ENCODE results near the gene PAH. TPM values are rescaled to one million over a fixed set of nuclear protein-coding genes. Genes with fewer than 3 reads are reported as not detected.

Gene PAH
- total and polyA plus RNA-seq, 10 of the 15 experiments (the other 5 are each of a cell fraction or from before 2014, with no cell fraction given) = 0.20 to 4.8 (median 0.55) TPM; not detected in 1

- WGBS (ENCODE audit: insufficient coverage, insufficient replicate concordance, low lambda C conversion rate, missing lambda C conversion rate) = under 1% methylated on average over 11 of the region's 11 CpGs
- ATAC-seq = peak; percentile 32
- Histone ChIP-seq H3K36me3 (ENCODE audit: control insufficient read depth in 2 of 2, insufficient read depth in 2 of 2, low read length in 1 of 2) (no peaks in the 10 kb centered on the region), H3K4me1 (ENCODE audit: control insufficient read depth, insufficient read depth, low read length) (peaks cover 8% of the 10 kb centered on the region), H3K27me3 (replicated peaks in 1 of 2; ENCODE audit: control insufficient read depth in 2 of 2, insufficient read depth in 2 of 2, low read length in 1 of 2) (no peaks in the 10 kb centered on the region; a peak in 1 of 4 replicates), H3K79me2 (ENCODE audit: control insufficient read depth, insufficient read depth, low read length) (no peaks in the 10 kb centered on the region), H3K4me2 (ENCODE audit: control insufficient read depth, insufficient read depth) (no peak overlapping the region), H4K20me1 (ENCODE audit: control insufficient read depth, insufficient read depth) (no peaks in the 10 kb centered on the region), H3K4me3 (no peak overlapping the region), H3K9me3 (replicated peaks; ENCODE audit: control insufficient read depth, insufficient read depth, low read length) (no peaks in the 10 kb centered on the region; the same call in 2 of the 3 replicates), H3K27ac (ENCODE audit: control insufficient read depth, insufficient read depth) (no peak overlapping the region), H3K9ac (ENCODE audit: control insufficient read depth, insufficient read depth, low read length) (no peak overlapping the region), H2AFZ (ENCODE audit: control insufficient read depth, low read depth, low read length) (0 out of 2 replicates have a peak overlapping the region, but pooled peaks have one; percentile 0)
- no peak for FAIRE-seq
- no peak for DNase-seq (ENCODE audit: low read depth, low spot score)
- RAD21 ChIA-PET (ENCODE audit: unreplicated experiment) = interaction anchor here (0.7 to 7.0 kb wide), 33 partner anchors 9 to 683 kb away, joined by 3 to 121 read pairs (median 5); partner anchors contain the start of genes C12orf42 and PAH
- BruUV-seq (replicated peaks) = no TSS peak
- intact Hi-C loops (cut with micrococcal nuclease; ENCODE audit: unreplicated experiment) = loop anchor here (1.0 to 5.0 kb wide), 6 partner anchors 166 to 683 kb away; no protein-coding TSS in a partner anchor
- SMC1A ChIA-PET (ENCODE audit: uncharacterized antibody, unreplicated experiment) = interaction anchor here (0.6 to 6.7 kb wide), 47 partner anchors 9 to 683 kb away, joined by 3 to 133 read pairs (median 4); partner anchors contain the start of gene C12orf42
- CTCF ChIA-PET = interaction anchor here (0.6 to 17.5 kb wide), 55 partner anchors 9 to 684 kb away, joined by 3 to 281 read pairs (median 5); partner anchors contain the start of genes C12orf42 and PAH
- POLR2A ChIA-PET = interaction anchor here (0.5 to 1.1 kb wide), 6 partner anchors 57 to 552 kb away, joined by 3 to 8 read pairs (median 3); no protein-coding TSS in a partner anchor
- in situ Hi-C loops (cut with MboI) = loop anchor here (5.0 kb wide), 2 partner anchors 553 to 598 kb away; no protein-coding TSS in a partner anchor
- TF ChIP-seq ATF7 (IDR thresholded peaks at IDR 0.05; ENCODE audit: low read depth) (peak; percentile 82), CTCF (IDR thresholded peaks at IDR 0.05 in 2 of 3, conservative IDR thresholded peaks at IDR 0.05 in 1 of 3; ENCODE audit: control insufficient read depth in 2 of 3, extremely low read depth in 1 of 3, insufficient read depth in 1 of 3, low read depth in 3 of 3, low read length in 3 of 3) (peak; percentile 88 to 94 (median 90)), BCL3 (IDR thresholded peaks at IDR 0.05; ENCODE audit: borderline replicate concordance, insufficient read depth, low read depth, low read length, poor library complexity, severe bottlenecking) (no peak), JUNB (IDR thresholded peaks at IDR 0.05) (no peak), SMC3 (IDR thresholded peaks at IDR 0.05; ENCODE audit: borderline replicate concordance, low read length) (peak; percentile 96), SMARCA5 (IDR thresholded peaks at IDR 0.05) (0 out of 2 replicates have a peak, but pooled peaks have one; percentile 43), SRF (IDR thresholded peaks at IDR 0.05; ENCODE audit: low read depth in 2 of 2, low read length in 2 of 2) (no peak), IKZF2 (IDR thresholded peaks at IDR 0.05) (peak; percentile 23 to 45; a peak in 2 of 4 replicates), WRNIP1 (IDR thresholded peaks at IDR 0.05; ENCODE audit: borderline replicate concordance, low read depth, low read length) (no peak), ZBTB11 (CRISPR knock-in tag; IDR thresholded peaks at IDR 0.05) (no peak), GATAD2B (conservative IDR thresholded peaks at IDR 0.05; ENCODE audit: low read depth) (no peak), BRCA1 (IDR thresholded peaks at IDR 0.05; ENCODE audit: low read depth, low read length) (no peak), PAX8 (IDR thresholded peaks at IDR 0.05) (no peak), CBX3 (IDR thresholded peaks at IDR 0.05; ENCODE audit: borderline replicate concordance, low read depth) (no peak), IKZF1 (conservative IDR thresholded peaks at IDR 0.05) (peak; percentile 56; the same call in 1 of the 2 replicates), CHD1 (IDR thresholded peaks at IDR 0.05; ENCODE audit: low read depth, low read length) (no peak), RAD21 (IDR thresholded peaks at IDR 0.05; ENCODE audit: insufficient read depth, low read depth, low read length) (peak; percentile 88), POLR2AphosphoS5 (IDR thresholded peaks at IDR 0.05; ENCODE audit: low read length) (no peak)
Measured at GRCh38 chr12:102948941-102949352, 31.9 kb upstream of the PAH start.

All from GM12878 (cell line).